Osteocyte (in vitro differentiated cells): Measurements from ENCODE around the gene IL17RA. TPM values are rescaled to one million over a fixed set of nuclear protein-coding genes. Genes with fewer than 3 reads are reported as not detected.

Experiments
- DNase-seq: peaks from one replicate; pipeline ENCODE4 v3.0.0; 2021; ENCODE audit warnings: mixed read lengths; ENCODE audit not compliant: unreplicated experiment; ENCODE audit errors: extremely low spot score
- H3K27ac Mint-ChIP-seq: one replicate; pipeline ENCODE4 v1.8.0; 2021; ENCODE audit warnings: mild to moderate bottlenecking, mixed read lengths; ENCODE audit not compliant: unreplicated experiment
- H3K27me3 Mint-ChIP-seq: one replicate; pipeline ENCODE4 v1.8.0; 2021; ENCODE audit warnings: mixed read lengths; ENCODE audit not compliant: unreplicated experiment
- H3K36me3 Mint-ChIP-seq: one replicate; pipeline ENCODE4 v1.8.0; 2021; ENCODE audit warnings: mixed read lengths; ENCODE audit not compliant: unreplicated experiment
- H3K4me1 Mint-ChIP-seq: one replicate; pipeline ENCODE4 v1.8.0; 2021; ENCODE audit warnings: mixed read lengths; ENCODE audit not compliant: unreplicated experiment
- H3K4me3 Mint-ChIP-seq: one replicate; pipeline ENCODE4 v1.8.0; 2021; ENCODE audit warnings: mild to moderate bottlenecking, moderate library complexity, mixed read lengths; ENCODE audit not compliant: unreplicated experiment
- H3K9me3 Mint-ChIP-seq: one replicate; pipeline ENCODE4 v1.8.0; 2021; ENCODE audit warnings: mixed read lengths; ENCODE audit not compliant: unreplicated experiment
- CTCF ChIP-seq: fragments of 200-600 bp; sonication (generic); IDR thresholded peaks from 2 replicates; pipeline ENCODE4 v1.5.0; 2021; ENCODE audit warnings: antibody characterized with exemption, mild to moderate bottlenecking, moderate library complexity
- total RNA-seq: library from RNA; stranded (reverse); gene quantifications from 2 replicates; pipeline ENCODE4 v1.2.1, GENCODE V29; 2021

Gene IL17RA
- total RNA-seq, 1 donor from 2014 or later = 12.1 TPM

- no peak for DNase-seq
- no peaks in the 10 kb centered on the region for H3K36me3 Mint-ChIP-seq
- H3K4me1 Mint-ChIP-seq = no peaks in the 10 kb centered on the region
- TF ChIP-seq CTCF = no peak
- no peak overlapping the region for H3K27ac Mint-ChIP-seq
- H3K27me3 Mint-ChIP-seq = peaks cover 6% of the 10 kb centered on the region
- no peaks in the 10 kb centered on the region for H3K9me3 Mint-ChIP-seq
- H3K4me3 Mint-ChIP-seq = no peak overlapping the region
These were observed 24.7 kb upstream of the IL17RA start for GRCh38 chr22:17060126-17060525.

- no peaks in the 10 kb centered on the region for H3K36me3 Mint-ChIP-seq
- H3K27me3 Mint-ChIP-seq = peaks cover 9% of the 10 kb centered on the region
- H3K9me3 Mint-ChIP-seq = no peaks in the 10 kb centered on the region
- H3K4me3 Mint-ChIP-seq = no peak overlapping the region
- no peak for TF ChIP-seq CTCF
- DNase-seq = no peak
- no peak overlapping the region for H3K27ac Mint-ChIP-seq
- H3K4me1 Mint-ChIP-seq = no peaks in the 10 kb centered on the region
These were observed 21.2 kb upstream of the IL17RA start for GRCh38 chr22:17063411-17064106.

- Mint-ChIP-seq H3K4me1 (no peaks in the 10 kb centered on the region), H3K27ac (no peak overlapping the region), H3K4me3 (no peak overlapping the region), H3K9me3 (no peaks in the 10 kb centered on the region), H3K27me3 (peaks cover 12% of the 10 kb centered on the region), H3K36me3 (no peaks in the 10 kb centered on the region)
- DNase-seq = no peak
- no peak for TF ChIP-seq CTCF
These were observed 20.2 kb upstream of the IL17RA start for GRCh38 chr22:17064498-17065100.

- Mint-ChIP-seq H3K27ac (no peak overlapping the region), H3K36me3 (no peaks in the 10 kb centered on the region), H3K4me3 (no peak overlapping the region), H3K9me3 (no peaks in the 10 kb centered on the region), H3K27me3 (peaks cover 17% of the 10 kb centered on the region), H3K4me1 (no peaks in the 10 kb centered on the region)
- no peak for DNase-seq
- no peak for TF ChIP-seq CTCF
These were observed 19.4 kb upstream of the IL17RA start for GRCh38 chr22:17065433-17065832.

GRCh38 chr22:17072877-17073276 lies 11.9 kb upstream of the IL17RA start:
- DNase-seq = no peak
- TF ChIP-seq CTCF = no peak
- no peaks in the 10 kb centered on the region for H3K9me3 Mint-ChIP-seq
- no peak overlapping the region for H3K4me3 Mint-ChIP-seq
- no peak overlapping the region for H3K27ac Mint-ChIP-seq
- H3K4me1 Mint-ChIP-seq = no peaks in the 10 kb centered on the region
- peaks cover 42% of the 10 kb centered on the region for H3K27me3 Mint-ChIP-seq
- H3K36me3 Mint-ChIP-seq = no peaks in the 10 kb centered on the region
